Hepatocyte (in vitro differentiated cells): ENCODE data around the gene C2orf92.

Experiments used
- EZH2phosphoT487 ChIP-seq: fragments of 200-600 bp; sonication (generic); IDR thresholded peaks from one replicate; pipeline ENCODE4 v1.6.1; 2018; ENCODE audit warnings: antibody characterized with exemption, mild to moderate bottlenecking, low read depth, moderate library complexity; ENCODE audit not compliant: unreplicated experiment, severe bottlenecking
- TF ChIP-seq, protein P1 (sequence below): fragments of 200-600 bp; sonication (generic); IDR thresholded peaks from 2 replicates; pipeline ENCODE4 v1.5.1; 2016; ENCODE audit warnings: antibody characterized with exemption, mild to moderate bottlenecking; ENCODE audit not compliant: poor library complexity

DNA sequence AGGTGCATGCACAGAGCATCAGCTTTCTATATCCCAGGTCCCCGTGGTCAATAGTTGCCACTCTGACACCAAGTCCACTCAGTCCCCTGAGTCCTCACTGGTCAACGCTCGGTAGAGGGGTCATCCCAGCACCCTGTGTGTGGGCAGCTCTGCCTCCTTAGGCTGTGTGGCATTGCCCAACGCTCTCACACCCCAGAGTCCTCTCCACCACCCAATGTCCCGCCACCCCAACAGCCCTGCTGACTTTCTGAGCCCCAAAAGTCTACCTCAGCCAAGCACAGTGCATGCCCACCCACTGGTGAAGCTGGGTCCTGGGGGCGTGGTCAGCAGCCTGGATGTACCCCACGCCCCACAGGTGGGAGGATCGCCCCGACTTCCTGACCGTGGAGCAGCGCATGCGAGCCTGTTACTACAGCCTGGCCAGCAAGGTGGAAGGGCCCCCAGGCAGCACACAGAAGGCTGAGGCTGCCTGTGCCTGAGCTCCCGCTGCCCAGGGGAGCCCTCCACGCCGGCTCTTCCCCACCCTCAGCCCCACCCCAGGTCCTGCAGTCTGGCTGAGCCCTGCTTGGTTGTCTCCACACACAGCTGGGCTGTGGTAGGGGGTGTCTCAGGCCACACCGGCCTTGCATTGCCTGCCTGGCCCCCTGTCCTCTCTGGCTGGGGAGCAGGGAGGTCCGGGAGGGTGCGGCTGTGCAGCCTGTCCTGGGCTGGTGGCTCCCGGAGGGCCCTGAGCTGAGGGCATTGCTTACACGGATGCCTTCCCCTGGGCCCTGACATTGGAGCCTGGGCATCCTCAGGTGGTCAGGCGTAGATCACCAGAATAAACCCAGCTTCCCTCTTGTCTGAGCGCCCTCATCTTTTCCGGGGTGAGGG, 69.7 kb downstream of the C2orf92 start:
- TF ChIP-seq, protein P1, sequence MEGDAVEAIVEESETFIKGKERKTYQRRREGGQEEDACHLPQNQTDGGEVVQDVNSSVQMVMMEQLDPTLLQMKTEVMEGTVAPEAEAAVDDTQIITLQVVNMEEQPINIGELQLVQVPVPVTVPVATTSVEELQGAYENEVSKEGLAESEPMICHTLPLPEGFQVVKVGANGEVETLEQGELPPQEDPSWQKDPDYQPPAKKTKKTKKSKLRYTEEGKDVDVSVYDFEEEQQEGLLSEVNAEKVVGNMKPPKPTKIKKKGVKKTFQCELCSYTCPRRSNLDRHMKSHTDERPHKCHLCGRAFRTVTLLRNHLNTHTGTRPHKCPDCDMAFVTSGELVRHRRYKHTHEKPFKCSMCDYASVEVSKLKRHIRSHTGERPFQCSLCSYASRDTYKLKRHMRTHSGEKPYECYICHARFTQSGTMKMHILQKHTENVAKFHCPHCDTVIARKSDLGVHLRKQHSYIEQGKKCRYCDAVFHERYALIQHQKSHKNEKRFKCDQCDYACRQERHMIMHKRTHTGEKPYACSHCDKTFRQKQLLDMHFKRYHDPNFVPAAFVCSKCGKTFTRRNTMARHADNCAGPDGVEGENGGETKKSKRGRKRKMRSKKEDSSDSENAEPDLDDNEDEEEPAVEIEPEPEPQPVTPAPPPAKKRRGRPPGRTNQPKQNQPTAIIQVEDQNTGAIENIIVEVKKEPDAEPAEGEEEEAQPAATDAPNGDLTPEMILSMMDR = no peak
- TF ChIP-seq EZH2phosphoT487 = no peak
